Amygdala (tissue), 56 donors: ENCODE results near the gene PCNX2.
A peak's percentile ranks its signal among the peaks of the same experiment; 100 is the strongest.
"Not testable (repeated sequence)": the region's sequence is repeated elsewhere in the genome, so short reads cannot be mapped to it uniquely, and the experiment has no call there.

Experiments
- DNase-seq, 56 donors: peaks; one replicate each; lab custom pipeline; 2025; lab: John Stamatoyannopoulos, UW

PCNX2 gene

GRCh38 chr1:233032916-233033315 lies 262.6 kb downstream of the PCNX2 start:
- DNase-seq = no peak

GRCh38 chr1:233031521-233031920 lies 264.0 kb downstream of the PCNX2 start:
- no peak for DNase-seq

GRCh38 chr1:233027046-233027445 lies 268.5 kb downstream of the PCNX2 start:
- DNase-seq = no peak

GRCh38 chr1:233025567-233025966 lies 270.0 kb downstream of the PCNX2 start:
- DNase-seq = no peak

- peak in 9 of 56 donors; percentile 6 to 36 (median 18) for DNase-seq
Observed at GRCh38 chr1:233025157-233025556, 270.4 kb downstream of the PCNX2 start.

GRCh38 chr1:233024199-233024598 lies 271.3 kb downstream of the PCNX2 start:
- no peak for DNase-seq

- no peak for DNase-seq
Observed at GRCh38 chr1:233022246-233022645, 273.3 kb downstream of the PCNX2 start.

GRCh38 chr1:233020426-233020825 lies 275.1 kb downstream of the PCNX2 start:
- peak in 4 of 56 donors; percentile 5 to 26 (median 8) for DNase-seq

- peak in 4 of 56 donors; percentile 3 to 12 (median 10) for DNase-seq
Observed at GRCh38 chr1:233019778-233020325, 275.7 kb downstream of the PCNX2 start.

- no peak for DNase-seq
Observed at GRCh38 chr1:233019083-233019482, 276.4 kb downstream of the PCNX2 start.

- no peak for DNase-seq
Observed at GRCh38 chr1:233016798-233017197, 278.7 kb downstream of the PCNX2 start.

- DNase-seq = no peak
Observed at GRCh38 chr1:233015965-233016364, 279.6 kb downstream of the PCNX2 start.

GRCh38 chr1:233012021-233012420 lies 283.5 kb downstream of the PCNX2 start:
- DNase-seq = no peak

- no peak for DNase-seq
Observed at GRCh38 chr1:233010146-233010545, 285.4 kb downstream of the PCNX2 start.

- no peak for DNase-seq
Observed at GRCh38 chr1:233006541-233006973, 289.0 kb downstream of the PCNX2 start.

GRCh38 chr1:233006108-233006507 lies 289.4 kb downstream of the PCNX2 start:
- peak in 4 of 56 donors; percentile 8 to 36 (median 16) for DNase-seq

- no peak for DNase-seq
Observed at GRCh38 chr1:233005703-233006102, 289.8 kb downstream of the PCNX2 start.

- DNase-seq = no peak
Observed at GRCh38 chr1:233005156-233005555, 290.4 kb downstream of the PCNX2 start.

GRCh38 chr1:233004451-233004850 lies 291.1 kb downstream of the PCNX2 start:
- no peak for DNase-seq

GRCh38 chr1:233003638-233004037 lies 291.9 kb downstream of the PCNX2 start:
- not testable (repeated sequence) for DNase-seq

- DNase-seq = peak in 1 of 56 donors; percentile 3
Observed at GRCh38 chr1:232999956-233000625, 295.4 kb downstream of the PCNX2 start.

- DNase-seq = no peak
Observed at GRCh38 chr1:232998646-232999045, 296.9 kb downstream of the PCNX2 start.
